Stimulated activated effector memory CD8-positive, alpha-beta T cell treated with anti-CD3 and anti-CD28 coated beads, Interleukin-12 subunit alpha, Interleukin-12 subunit beta, amount 100 ng/mL, for 72 hours (primary cell): ENCODE measurements around the gene NPW.

Source experiments
- ATAC-seq: fragments of 150-1000 bp; cut with Tn5 transposase; 2 replicates; pipeline ENCODE4 v1.10.0; 2021
- DNase-seq, 2 donors: peaks; one replicate each; pipeline ENCODE4 v3.0.0; 2021 to 2022; ENCODE audit warnings: low spot score in 2 of 2
- H3K27ac Mint-ChIP-seq: one replicate; pipeline ENCODE4 v1.8.0; 2022; ENCODE audit warnings: mild to moderate bottlenecking, mixed read lengths
- H3K36me3 Mint-ChIP-seq: one replicate; pipeline ENCODE4 v1.8.0; 2022; ENCODE audit warnings: mild to moderate bottlenecking, mixed read lengths
- H3K4me1 Mint-ChIP-seq: one replicate; pipeline ENCODE4 v1.8.0; 2022; ENCODE audit warnings: mixed read lengths
- H3K4me3 Mint-ChIP-seq: one replicate; pipeline ENCODE4 v1.8.0; 2022; ENCODE audit warnings: mild to moderate bottlenecking, mixed read lengths
- H3K9me3 Mint-ChIP-seq: one replicate; pipeline ENCODE4 v1.8.0; 2022; ENCODE audit warnings: mixed read lengths

The NPW gene

DNA sequence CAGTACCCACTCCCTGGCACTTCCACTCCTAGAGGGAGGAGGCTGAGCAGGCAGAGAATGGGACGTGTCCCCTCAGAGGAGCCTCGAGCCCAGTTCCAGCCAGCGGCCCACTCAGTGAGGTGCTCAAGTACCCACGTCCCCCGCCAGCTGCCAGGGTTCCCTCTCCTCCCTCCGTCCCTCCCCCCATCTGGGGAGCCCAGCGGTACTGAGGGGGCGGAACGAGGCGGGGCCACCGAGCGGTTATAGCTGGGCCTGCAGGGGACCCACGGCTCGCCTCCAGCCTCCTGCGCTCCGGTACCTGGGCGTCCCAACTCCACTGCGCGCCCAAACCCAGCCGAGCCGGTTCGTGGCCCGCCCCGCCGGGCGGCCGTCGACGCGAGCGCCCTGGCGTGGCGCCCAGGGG is at the start of gene NPW:
Gene NPW, plus strand, starts transcription at position 268 of the 403 bp plus-strand sequence.
- Mint-ChIP-seq H3K4me3 (peak within 1 kb of the TSS; percentile 33), H3K27ac (no peak within 1 kb of the TSS), H3K36me3 (no peaks in the 10 kb centered on the region), H3K9me3 (no peaks in the 10 kb centered on the region), H3K4me1 (peaks cover 19% of the 10 kb centered on the region)
- ATAC-seq = no peak
- DNase-seq = no peak

- peaks cover 38% of the 10 kb centered on the region for H3K4me1 Mint-ChIP-seq
- H3K36me3 Mint-ChIP-seq = peaks cover 54% of the 10 kb centered on the region
- H3K4me3 Mint-ChIP-seq = peak within 1 kb of the TSS; percentile 97
- H3K9me3 Mint-ChIP-seq = no peaks in the 10 kb centered on the region
- DNase-seq (peak; percentile 99), ATAC-seq (peak; percentile 96)
- peak within 1 kb of the TSS; percentile 98 for H3K27ac Mint-ChIP-seq
Measured at GRCh38 chr16:1971796-1972489, 47.6 kb upstream of the NPW start, which contains the start of gene TBL3. TBL3 (plus strand) TSS chr16:1972053; CDS start chr16:1972165, 112 bp downstream.

DNA sequence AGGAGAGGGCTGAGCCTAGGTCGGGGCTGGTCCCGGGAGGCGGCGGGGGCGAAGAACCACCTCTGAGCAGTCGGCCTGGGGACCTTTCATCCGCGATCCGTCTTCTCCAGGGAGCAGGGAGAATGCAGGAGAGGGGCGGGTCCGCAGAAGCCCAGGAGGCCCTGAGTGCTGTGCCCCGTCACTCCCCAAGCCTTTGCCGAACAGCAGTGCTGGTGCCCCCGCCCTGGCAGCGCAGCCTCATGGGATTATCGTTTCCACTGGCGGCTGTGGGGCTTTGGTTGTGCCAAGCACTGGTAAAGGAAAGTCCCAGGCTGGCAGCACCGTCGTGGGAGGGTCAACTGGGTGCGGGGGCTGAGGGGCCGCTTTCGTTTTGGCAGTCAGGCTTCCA is 47.1 kb upstream of the NPW start:
- DNase-seq (no peak), ATAC-seq (no peak)
- peak overlapping the region; percentile 98 for H3K27ac Mint-ChIP-seq
- H3K36me3 Mint-ChIP-seq = peaks cover 60% of the 10 kb centered on the region
- peaks cover 33% of the 10 kb centered on the region for H3K4me1 Mint-ChIP-seq
- no peaks in the 10 kb centered on the region for H3K9me3 Mint-ChIP-seq
- peak overlapping the region; percentile 97 for H3K4me3 Mint-ChIP-seq

- H3K4me1 Mint-ChIP-seq = peaks cover 33% of the 10 kb centered on the region
- H3K27ac Mint-ChIP-seq = no peak overlapping the region
- H3K36me3 Mint-ChIP-seq = peaks cover 67% of the 10 kb centered on the region
- peak overlapping the region; percentile 97 for H3K4me3 Mint-ChIP-seq
- ATAC-seq (no peak), DNase-seq (no peak)
- H3K9me3 Mint-ChIP-seq = no peaks in the 10 kb centered on the region
Measured at GRCh38 chr16:1973461-1974156, 46.0 kb upstream of the NPW start.

DNA sequence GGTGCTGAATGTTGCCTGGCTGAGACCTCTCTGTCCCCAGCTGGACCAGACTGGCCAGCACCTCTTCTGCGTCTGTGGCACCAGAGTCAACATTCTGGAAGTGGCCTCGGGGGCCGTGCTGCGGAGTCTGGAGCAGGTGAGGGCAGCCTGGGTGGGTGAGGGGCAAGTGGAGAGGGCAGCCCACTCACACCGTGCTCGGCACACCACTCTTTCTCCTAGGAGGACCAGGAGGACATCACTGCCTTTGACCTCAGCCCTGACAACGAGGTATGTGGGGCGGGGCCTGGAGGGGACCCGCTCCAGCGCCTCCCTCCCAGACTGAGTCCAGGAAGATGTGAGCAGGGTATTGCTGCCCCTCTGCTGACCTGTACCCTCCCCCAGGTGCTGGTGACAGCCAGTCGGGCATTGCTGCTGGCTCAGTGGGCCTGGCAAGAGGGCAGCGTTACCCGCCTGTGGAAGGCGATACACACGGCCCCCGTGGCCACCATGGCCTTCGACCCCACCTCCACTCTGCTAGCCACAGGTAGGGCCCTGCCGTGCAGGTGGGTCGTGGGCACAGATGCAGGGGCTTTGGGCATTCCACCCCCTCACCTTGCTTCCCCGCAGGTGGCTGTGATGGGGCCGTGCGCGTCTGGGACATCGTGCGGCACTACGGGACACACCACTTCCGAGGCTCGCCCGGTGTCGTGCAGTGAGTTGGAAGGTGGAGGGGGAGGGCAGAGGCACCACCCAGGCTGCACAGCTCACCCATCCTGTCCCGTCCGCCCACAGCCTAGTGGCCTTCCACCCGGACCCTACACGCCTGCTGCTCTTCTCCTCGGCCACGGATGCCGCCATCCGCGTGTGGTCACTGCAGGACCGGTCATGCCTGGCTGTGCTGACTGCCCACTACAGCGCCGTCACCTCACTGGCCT is 45.2 kb upstream of the NPW start:
- Mint-ChIP-seq H3K4me1 (peaks cover 33% of the 10 kb centered on the region), H3K9me3 (no peaks in the 10 kb centered on the region), H3K36me3 (peaks cover 69% of the 10 kb centered on the region), H3K4me3 (no peak overlapping the region), H3K27ac (no peak overlapping the region)
- ATAC-seq (no peak), DNase-seq (no peak)

DNA sequence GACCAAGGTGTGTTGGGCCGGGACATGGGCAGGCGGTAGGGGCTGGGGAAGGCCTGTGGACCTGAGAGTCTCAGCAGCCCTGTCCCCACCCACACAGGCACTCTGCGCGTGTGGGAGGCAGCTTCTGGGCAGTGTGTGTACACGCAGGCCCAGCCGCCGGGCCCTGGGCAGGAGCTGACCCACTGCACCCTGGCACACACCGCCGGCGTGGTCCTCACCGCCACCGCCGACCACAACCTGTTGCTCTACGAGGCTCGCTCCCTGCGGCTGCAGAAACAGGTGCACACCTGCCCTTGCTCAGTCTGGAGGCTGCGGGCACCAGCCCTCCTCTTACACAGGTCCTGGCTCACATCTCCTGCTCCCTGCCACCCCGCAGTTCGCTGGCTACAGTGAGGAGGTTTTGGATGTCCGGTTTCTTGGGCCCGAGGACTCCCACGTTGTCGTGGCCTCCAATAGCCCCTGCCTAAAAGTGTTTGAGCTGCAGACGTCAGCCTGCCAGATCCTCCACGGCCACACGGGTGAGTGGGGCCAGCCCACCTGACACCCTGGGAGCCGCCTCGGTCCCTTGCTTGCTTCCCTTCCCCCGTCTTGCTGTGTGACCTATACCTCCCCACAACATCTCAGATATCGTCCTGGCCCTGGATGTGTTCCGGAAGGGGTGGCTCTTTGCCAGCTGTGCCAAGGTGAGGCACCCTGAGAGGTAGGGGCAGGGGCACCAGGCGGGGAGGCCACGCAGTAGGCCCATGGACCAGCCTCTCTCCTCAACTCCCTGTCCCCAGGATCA is 44.0 kb upstream of the NPW start:
- H3K36me3 Mint-ChIP-seq = peaks cover 69% of the 10 kb centered on the region
- peaks cover 33% of the 10 kb centered on the region for H3K4me1 Mint-ChIP-seq
- H3K4me3 Mint-ChIP-seq = no peak overlapping the region
- H3K9me3 Mint-ChIP-seq = no peaks in the 10 kb centered on the region
- DNase-seq = no peak
- H3K27ac Mint-ChIP-seq = no peak overlapping the region
- no peak for ATAC-seq

- H3K4me1 Mint-ChIP-seq = peaks cover 29% of the 10 kb centered on the region
- H3K4me3 Mint-ChIP-seq = no peak overlapping the region
- no peaks in the 10 kb centered on the region for H3K9me3 Mint-ChIP-seq
- DNase-seq (no peak), ATAC-seq (no peak)
- H3K27ac Mint-ChIP-seq = no peak overlapping the region
- H3K36me3 Mint-ChIP-seq = peaks cover 67% of the 10 kb centered on the region
Measured at GRCh38 chr16:1976216-1976520, 43.4 kb upstream of the NPW start.

GRCh38 chr16:1976951-1977874 is 42.4 kb upstream of the NPW start:
- Mint-ChIP-seq H3K36me3 (peaks cover 56% of the 10 kb centered on the region), H3K27ac (no peak overlapping the region), H3K9me3 (no peaks in the 10 kb centered on the region), H3K4me1 (peaks cover 26% of the 10 kb centered on the region), H3K4me3 (no peak overlapping the region)
- no peak for ATAC-seq
- no peak for DNase-seq

DNA sequence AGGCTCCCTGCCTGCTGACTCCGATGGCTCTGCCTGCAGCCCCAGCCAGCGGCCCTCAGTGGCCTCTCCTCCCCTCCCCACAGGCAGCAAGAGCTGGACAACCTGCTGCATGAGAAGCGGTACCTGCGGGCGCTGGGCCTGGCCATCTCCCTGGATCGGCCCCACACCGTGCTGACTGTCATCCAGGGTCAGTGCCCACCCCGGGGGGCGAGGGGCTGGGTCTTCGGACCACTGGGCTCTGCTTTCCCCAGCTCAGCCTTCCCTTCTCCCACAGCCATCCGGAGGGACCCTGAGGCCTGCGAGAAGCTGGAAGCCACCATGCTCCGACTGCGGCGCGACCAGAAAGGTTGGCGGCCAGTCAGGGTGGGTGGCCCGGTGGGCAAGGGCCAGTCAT is 41.7 kb upstream of the NPW start:
- peaks cover 50% of the 10 kb centered on the region for H3K36me3 Mint-ChIP-seq
- peaks cover 23% of the 10 kb centered on the region for H3K4me1 Mint-ChIP-seq
- H3K4me3 Mint-ChIP-seq = no peak overlapping the region
- ATAC-seq (no peak), DNase-seq (no peak)
- H3K27ac Mint-ChIP-seq = no peak overlapping the region
- no peaks in the 10 kb centered on the region for H3K9me3 Mint-ChIP-seq

- DNase-seq (no peak), ATAC-seq (no peak)
- H3K9me3 Mint-ChIP-seq = no peaks in the 10 kb centered on the region
- peaks cover 44% of the 10 kb centered on the region for H3K36me3 Mint-ChIP-seq
- no peak overlapping the region for H3K4me3 Mint-ChIP-seq
- no peak overlapping the region for H3K27ac Mint-ChIP-seq
- peaks cover 21% of the 10 kb centered on the region for H3K4me1 Mint-ChIP-seq
Measured at GRCh38 chr16:1978476-1979120, 41.0 kb upstream of the NPW start.

DNA sequence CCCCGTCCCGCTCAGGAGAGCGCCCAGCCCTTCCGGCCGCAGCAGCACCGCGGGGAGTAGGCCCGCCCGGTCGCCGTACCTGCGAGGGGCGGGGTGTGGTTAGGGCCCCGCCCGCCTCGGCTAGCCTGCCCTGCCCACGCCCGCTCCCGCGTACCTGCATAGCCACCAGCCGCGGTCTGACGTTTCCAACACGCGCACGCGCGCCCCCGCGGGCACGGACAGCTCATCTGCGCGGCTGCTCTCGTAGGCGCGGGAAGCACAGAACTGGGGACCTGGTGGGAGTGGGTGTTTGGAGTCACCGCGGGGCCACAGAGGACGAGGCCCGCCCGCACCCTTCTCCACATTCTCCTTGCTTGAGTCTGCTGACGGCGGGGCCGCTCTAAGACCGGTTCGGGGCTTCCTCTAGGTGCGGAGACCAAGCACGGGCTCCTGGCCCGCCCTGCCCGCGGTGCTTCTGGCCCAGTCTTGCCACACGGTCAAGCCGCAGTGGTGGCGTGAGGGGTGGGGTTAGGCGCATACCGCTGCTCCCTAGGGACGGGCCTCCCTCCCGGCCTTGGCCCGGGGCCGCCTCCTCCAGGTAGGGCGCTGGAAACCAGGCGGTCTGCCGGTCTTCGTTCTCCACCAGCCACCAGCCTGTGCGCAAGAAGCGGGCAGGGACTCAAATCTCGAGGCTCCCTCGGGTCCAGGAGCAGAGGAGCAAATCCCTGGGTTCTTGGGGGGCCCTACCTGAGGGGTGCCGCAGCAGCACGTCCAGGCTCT is 40.1 kb upstream of the NPW start:
- ATAC-seq (no peak), DNase-seq (no peak)
- H3K36me3 Mint-ChIP-seq = peaks cover 37% of the 10 kb centered on the region
- H3K4me3 Mint-ChIP-seq = no peak overlapping the region
- no peaks in the 10 kb centered on the region for H3K9me3 Mint-ChIP-seq
- H3K27ac Mint-ChIP-seq = no peak overlapping the region
- peaks cover 16% of the 10 kb centered on the region for H3K4me1 Mint-ChIP-seq

- peaks cover 33% of the 10 kb centered on the region for H3K36me3 Mint-ChIP-seq
- no peak overlapping the region for H3K27ac Mint-ChIP-seq
- H3K4me1 Mint-ChIP-seq = peaks cover 23% of the 10 kb centered on the region
- H3K4me3 Mint-ChIP-seq = no peak overlapping the region
- no peaks in the 10 kb centered on the region for H3K9me3 Mint-ChIP-seq
- DNase-seq = no peak
- ATAC-seq = no peak
Measured at GRCh38 chr16:1980030-1980769, 39.4 kb upstream of the NPW start.

DNA sequence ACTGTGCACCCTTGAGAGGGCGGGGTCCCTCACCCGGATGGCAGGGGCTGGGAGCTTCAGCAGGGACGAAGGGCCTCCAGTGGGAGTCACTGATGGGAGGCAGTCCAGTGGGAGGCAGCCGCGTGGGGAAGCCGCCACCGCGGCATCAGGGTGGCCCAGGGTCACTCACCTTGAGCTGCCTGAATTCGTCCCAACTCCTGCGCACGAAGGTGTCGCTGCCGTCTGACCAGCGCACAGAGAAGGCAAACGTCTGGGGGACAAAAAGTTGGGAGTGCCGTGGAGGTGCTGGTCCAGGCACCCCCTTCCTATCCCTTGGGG is 38.9 kb upstream of the NPW start:
- H3K27ac Mint-ChIP-seq = no peak overlapping the region
- no peak for ATAC-seq
- DNase-seq = no peak
- no peak overlapping the region for H3K4me3 Mint-ChIP-seq
- peaks cover 34% of the 10 kb centered on the region for H3K36me3 Mint-ChIP-seq
- H3K4me1 Mint-ChIP-seq = peaks cover 29% of the 10 kb centered on the region
- no peaks in the 10 kb centered on the region for H3K9me3 Mint-ChIP-seq
